ENCODE data around the gene CSAD. TPM values are rescaled to one million over a fixed set of nuclear protein-coding genes. Genes with fewer than 3 reads are reported as not detected.

Gene CSAD
- total and polyA plus RNA-seq, 2 donors (not counting 1 experiment from before 2014, with no cell fraction given) = 57.0 to 64.6 TPM

DNA sequence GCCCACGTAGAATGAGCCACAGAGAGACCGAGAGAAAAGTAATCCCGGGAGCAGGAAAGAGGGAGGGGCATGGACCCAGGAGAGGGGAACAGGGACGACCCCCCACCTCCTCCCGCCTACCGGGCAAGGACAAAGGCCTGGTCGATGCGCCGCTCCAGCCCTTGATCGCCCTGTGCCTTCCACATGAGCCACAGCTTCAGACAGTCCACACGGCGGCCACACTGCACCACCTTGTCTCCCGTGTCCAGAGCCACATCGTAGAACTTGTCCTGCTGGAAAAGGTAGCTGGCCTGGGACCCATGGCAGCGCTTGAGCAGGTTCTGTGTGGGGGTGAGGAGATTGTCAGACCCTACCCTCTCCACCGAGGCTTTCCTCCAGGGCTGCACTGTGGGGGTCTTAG, 20.7 kb downstream of the CSAD start:
- DNase-seq (no peak), ATAC-seq (ENCODE audit: low read depth) (no peak)
- Mint-ChIP-seq H3K27ac (no peak overlapping the region), H3K4me1 (peaks cover 4% of the 10 kb centered on the region), H3K9me3 (ENCODE audit: insufficient read depth) (no peaks in the 10 kb centered on the region), H3K27me3 (no peaks in the 10 kb centered on the region), H3K4me3 (no peak overlapping the region)
- Histone ChIP-seq H3K9ac (ENCODE audit: low read length) (no peak overlapping the region), H4K20me1 (ENCODE audit: control insufficient read depth, insufficient read depth, low read length, poor library complexity, severe bottlenecking) (no peaks in the 10 kb centered on the region), H2AFZ (ENCODE audit: insufficient read depth, low read depth, low read length, poor library complexity, severe bottlenecking) (peak overlapping the region; percentile 70), H3K36me3 (replicated peaks in 1 of 2; ENCODE audit: control extremely low read depth in 1 of 2, control insufficient read depth in 1 of 2, extremely low read depth in 1 of 2, insufficient read depth in 2 of 2, low read length in 1 of 2) (no peaks in the 10 kb centered on the region), H3K9me3 (ENCODE audit: control extremely low read depth in 1 of 3, control insufficient read depth in 2 of 3, insufficient read depth in 1 of 3, low read length in 2 of 3) (no peaks in the 10 kb centered on the region), H3K27ac (ENCODE audit: low read length in 2 of 2) (no peak overlapping the region), H3K27me3 (replicated peaks in 1 of 4; ENCODE audit: control extremely low read depth in 1 of 4, control insufficient read depth in 3 of 4, insufficient read depth in 4 of 4, low read length in 3 of 4) (no peaks in the 10 kb centered on the region), H3K79me2 (ENCODE audit: control insufficient read depth, insufficient read depth, low read length) (no peaks in the 10 kb centered on the region), H3K4me3 (ENCODE audit: control extremely low read depth in 1 of 5, extremely low read depth in 1 of 5, insufficient read depth in 1 of 5, low read depth in 2 of 5, low read length in 4 of 5) (no peak overlapping the region), H3K4me2 (replicated peaks; ENCODE audit: low read depth, low read length, poor library complexity, severe bottlenecking) (no peak overlapping the region), H3K4me1 (ENCODE audit: control insufficient read depth in 2 of 2, insufficient read depth in 2 of 2, low read length in 2 of 2) (peaks cover 4 to 8% of the 10 kb centered on the region in 2 donors)
- CTCF ChIA-PET = interaction anchor here (0.7 to 8.4 kb wide), 30 partner anchors 8 to 514 kb away, joined by 3 to 141 read pairs (median 8); partner anchors contain the start of genes AAAS, CSAD, ESPL1 and ITGB7
- WGBS (ENCODE audit: insufficient coverage) = 90% methylated on average over 10 of the region's 16 CpGs
- POLR2A ChIA-PET = interaction anchor here (0.6 to 1.2 kb wide), 3 partner anchors 27 to 161 kb away, joined by 3 to 4 read pairs (median 4); partner anchors contain the start of gene AAAS
- intact Hi-C loops (cut with micrococcal nuclease) = loop anchor here (1.0 to 2.0 kb wide), 7 partner anchors 20 to 161 kb away; partner anchors contain the start of genes AAAS, CSAD, PFDN5 and ZNF740
- TF ChIP-seq, protein P1, sequence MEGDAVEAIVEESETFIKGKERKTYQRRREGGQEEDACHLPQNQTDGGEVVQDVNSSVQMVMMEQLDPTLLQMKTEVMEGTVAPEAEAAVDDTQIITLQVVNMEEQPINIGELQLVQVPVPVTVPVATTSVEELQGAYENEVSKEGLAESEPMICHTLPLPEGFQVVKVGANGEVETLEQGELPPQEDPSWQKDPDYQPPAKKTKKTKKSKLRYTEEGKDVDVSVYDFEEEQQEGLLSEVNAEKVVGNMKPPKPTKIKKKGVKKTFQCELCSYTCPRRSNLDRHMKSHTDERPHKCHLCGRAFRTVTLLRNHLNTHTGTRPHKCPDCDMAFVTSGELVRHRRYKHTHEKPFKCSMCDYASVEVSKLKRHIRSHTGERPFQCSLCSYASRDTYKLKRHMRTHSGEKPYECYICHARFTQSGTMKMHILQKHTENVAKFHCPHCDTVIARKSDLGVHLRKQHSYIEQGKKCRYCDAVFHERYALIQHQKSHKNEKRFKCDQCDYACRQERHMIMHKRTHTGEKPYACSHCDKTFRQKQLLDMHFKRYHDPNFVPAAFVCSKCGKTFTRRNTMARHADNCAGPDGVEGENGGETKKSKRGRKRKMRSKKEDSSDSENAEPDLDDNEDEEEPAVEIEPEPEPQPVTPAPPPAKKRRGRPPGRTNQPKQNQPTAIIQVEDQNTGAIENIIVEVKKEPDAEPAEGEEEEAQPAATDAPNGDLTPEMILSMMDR (IDR thresholded peaks at IDR 0.05) = no peak
- TF ChIP-seq EZH2 (IDR thresholded peaks at IDR 0.05; ENCODE audit: borderline replicate concordance, insufficient read depth, low read depth, low read length, poor library complexity, severe bottlenecking) = no peak

DNA sequence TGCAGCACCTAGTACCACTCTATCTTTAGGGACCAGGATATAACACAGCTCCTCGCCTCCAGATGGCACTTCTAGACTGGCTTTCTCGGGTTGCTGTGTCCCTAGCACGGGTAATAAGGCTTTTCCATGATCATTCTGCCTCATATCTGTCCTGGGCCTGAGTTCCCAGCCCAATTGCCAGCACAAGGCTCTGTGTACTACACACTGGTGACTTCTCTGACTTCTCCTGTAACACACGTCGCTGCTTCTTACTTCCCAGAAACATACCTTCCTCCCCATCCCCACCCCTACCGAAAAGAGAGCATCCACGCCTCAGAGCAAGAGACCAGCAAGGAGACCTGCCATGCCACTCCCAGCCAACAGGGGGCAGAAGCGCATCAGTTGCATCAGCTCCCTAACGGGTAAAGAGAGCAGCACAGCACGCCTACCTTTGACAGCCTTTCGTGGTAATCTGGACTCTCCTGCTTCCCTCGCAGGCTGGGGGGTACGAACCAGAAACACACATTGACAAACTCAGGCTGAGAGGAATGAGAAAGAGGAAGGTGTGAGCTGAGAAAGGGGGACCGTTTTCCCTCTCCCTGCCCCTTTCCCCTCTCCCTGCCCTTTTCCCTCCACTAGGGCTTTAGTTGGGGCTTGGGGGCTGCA, 21.4 kb downstream of the CSAD start:
- Histone ChIP-seq H3K4me2 (replicated peaks; ENCODE audit: low read depth, low read length, poor library complexity, severe bottlenecking) (peak overlapping the region; percentile 9), H2AFZ (ENCODE audit: insufficient read depth, low read depth, low read length, poor library complexity, severe bottlenecking) (peak overlapping the region; percentile 70), H3K36me3 (replicated peaks in 1 of 2; ENCODE audit: control extremely low read depth in 1 of 2, control insufficient read depth in 1 of 2, extremely low read depth in 1 of 2, insufficient read depth in 2 of 2, low read length in 1 of 2) (no peaks in the 10 kb centered on the region), H3K4me1 (ENCODE audit: control insufficient read depth in 2 of 2, insufficient read depth in 2 of 2, low read length in 2 of 2) (peaks cover 4 to 8% of the 10 kb centered on the region in 2 donors), H4K20me1 (ENCODE audit: control insufficient read depth, insufficient read depth, low read length, poor library complexity, severe bottlenecking) (no peaks in the 10 kb centered on the region), H3K79me2 (ENCODE audit: control insufficient read depth, insufficient read depth, low read length) (no peaks in the 10 kb centered on the region), H3K27ac (ENCODE audit: low read length in 2 of 2) (no peak overlapping the region), H3K9ac (ENCODE audit: low read length) (peak overlapping the region; percentile 1), H3K9me3 (ENCODE audit: control extremely low read depth in 1 of 3, control insufficient read depth in 2 of 3, insufficient read depth in 1 of 3, low read length in 2 of 3) (no peaks in the 10 kb centered on the region), H3K4me3 (ENCODE audit: control extremely low read depth in 1 of 5, extremely low read depth in 1 of 5, insufficient read depth in 1 of 5, low read depth in 2 of 5, low read length in 4 of 5) (no peak overlapping the region), H3K27me3 (replicated peaks in 1 of 4; ENCODE audit: control extremely low read depth in 1 of 4, control insufficient read depth in 3 of 4, insufficient read depth in 4 of 4, low read length in 3 of 4) (no peaks in the 10 kb centered on the region)
- Mint-ChIP-seq H3K4me1 (peaks cover 4% of the 10 kb centered on the region), H3K27me3 (no peaks in the 10 kb centered on the region), H3K4me3 (no peak overlapping the region), H3K9me3 (ENCODE audit: insufficient read depth) (no peaks in the 10 kb centered on the region), H3K27ac (no peak overlapping the region)
- TF ChIP-seq, protein P1 (IDR thresholded peaks at IDR 0.05) = peak; percentile 97
- TF ChIP-seq EZH2 (IDR thresholded peaks at IDR 0.05; ENCODE audit: borderline replicate concordance, insufficient read depth, low read depth, low read length, poor library complexity, severe bottlenecking) = no peak
- WGBS (ENCODE audit: insufficient coverage) = 9% methylated on average over 10 of the region's 14 CpGs
- DNase-seq (peak; percentile 88), ATAC-seq (ENCODE audit: low read depth) (peak; percentile 100)
- CTCF ChIA-PET = interaction anchor here (0.6 to 8.4 kb wide), 32 partner anchors 8 to 515 kb away, joined by 3 to 141 read pairs (median 7); partner anchors contain the start of genes AAAS, CSAD, ESPL1 and ITGB7
- intact Hi-C loops (cut with micrococcal nuclease) = loop anchor here (1.0 to 2.0 kb wide), 7 partner anchors 21 to 162 kb away; partner anchors contain the start of genes AAAS, CSAD, PFDN5 and ZNF740
- POLR2A ChIA-PET = interaction anchor here (0.9 to 1.2 kb wide), 2 partner anchors 31 to 162 kb away, joined by 4 read pairs; partner anchors contain the start of gene AAAS
